GM12878 (cell line): ENCODE results near the gene ASCC1. TPM values are rescaled to one million over a fixed set of nuclear protein-coding genes. Genes with fewer than 3 reads are reported as not detected.

Experiments
- BCLAF1 ChIP-seq: fragments of 450-650 bp; IDR thresholded peaks from 2 replicates; pipeline ENCODE4 v1.6.1; 2017; ENCODE audit warnings: antibody characterized with exemption, mild to moderate bottlenecking, moderate library complexity
- CBX3 ChIP-seq: fragments of 200-600 bp; sonication (generic); IDR thresholded peaks from 2 replicates; pipeline ENCODE4 v1.6.1; 2016; ENCODE audit warnings: low read depth, borderline replicate concordance
- E2F4 ChIP-seq: IDR thresholded peaks from 2 replicates; pipeline ENCODE4 v1.6.1; 2012; ENCODE audit warnings: low read depth, low read length, improper control_type of control experiment
- IRF3 ChIP-seq: fragments of 450-650 bp; IDR thresholded peaks from 2 replicates; pipeline ENCODE4 v1.6.1; 2014; ENCODE audit warnings: mild to moderate bottlenecking
- KLF5 ChIP-seq: fragments of 450-650 bp; IDR thresholded peaks from 2 replicates; pipeline ENCODE4 v1.6.1; 2014; ENCODE audit warnings: mild to moderate bottlenecking; ENCODE audit not compliant: partially characterized antibody
- POLR2AphosphoS5 ChIP-seq: IDR thresholded peaks from 2 replicates; pipeline ENCODE4 v1.6.1; 2011; ENCODE audit warnings: mild to moderate bottlenecking, low read length, inconsistent platforms
- PRDM15 ChIP-seq: fragments of 450-650 bp; formaldehyde crosslinking; IDR thresholded peaks from 2 replicates; pipeline ENCODE4 v1.4.0; 2020; ENCODE audit warnings: mild to moderate bottlenecking, moderate library complexity
- RELB ChIP-seq: fragments of 450-650 bp; IDR thresholded peaks from 2 replicates; pipeline ENCODE4 v1.6.1; 2017; ENCODE audit warnings: low read depth, mild to moderate bottlenecking, moderate library complexity
- REST ChIP-seq: IDR thresholded peaks from 2 replicates; pipeline ENCODE4 v1.6.1; 2012; ENCODE audit warnings: mild to moderate bottlenecking, low read depth, low read length
- TCF12 ChIP-seq: IDR thresholded peaks from 2 replicates; pipeline ENCODE4 v1.6.1; 2011; ENCODE audit warnings: low read depth, mild to moderate bottlenecking, low read length
- ZBTB4 ChIP-seq: fragments of 450-650 bp; formaldehyde crosslinking; IDR thresholded peaks from 2 replicates; pipeline ENCODE4 v1.4.0; 2022; ENCODE audit warnings: mild to moderate bottlenecking, moderate library complexity
- polyA plus RNA-seq, 11 experiments: library from polyadenylated mRNA; depleted of rRNA in 4 of 11; unstranded in 6 of 11; stranded (reverse) in 5 of 11; fragments of >200 nt; fragmentation: Nextera tagmentation in 4 of 11; fragmentation: Illumina TruSeq in 1 of 11; extraction: Ambion mirVana in 4 of 11; extraction: Trizol in 1 of 11; gene quantifications; 1 replicate in 1 of 11; 2 replicates in 10 of 11; pipeline versions ENCODE4 v1.2.1 to v1.2.3, GENCODE V29; 2011 to 2016; ENCODE audit warnings: inconsistent platforms in 2 of 11, missing spikeins in 2 of 11, low read depth in 1 of 11
- total RNA-seq, 4 experiments: library from RNA; depleted of rRNA in 3 of 4; stranded (reverse); fragments of >200 nt in 3 of 4; fragmentation: Illumina TruSeq in 1 of 4; extraction: Trizol in 1 of 4; gene quantifications; 2 replicates each; pipeline versions ENCODE4 v1.2.1 to v1.2.3, GENCODE V29; 2013 to 2021

Gene ASCC1
- total and polyA plus RNA-seq, 10 of the 15 experiments (the other 5 are each of a cell fraction or from before 2014, with no cell fraction given): 23.3 to 80.6 (median 42.8) TPM

- TF ChIP-seq E2F4 (no peak), IRF3 (no peak), POLR2AphosphoS5 (no peak), RELB (peak; percentile 90), ZBTB4 (no peak), KLF5 (no peak), REST (no peak), TCF12 (no peak), PRDM15 (CRISPR knock-in tag) (no peak), CBX3 (no peak), BCLAF1 (no peak)
Measured at GRCh38 chr10:72162978-72163377, 53.1 kb downstream of the ASCC1 start (continued).
